Osteoblast (primary cell): ENCODE results near the gene MAN1C1. TPM values are rescaled to one million over a fixed set of nuclear protein-coding genes. Genes with fewer than 3 reads are reported as not detected.

Experiments used
- DNase-seq: peaks from one replicate; pipeline ENCODE4 v3.0.0; 2011; ENCODE audit warnings: low spot score, mixed read lengths; ENCODE audit not compliant: insufficient read length; ENCODE audit errors: missing footprints
- H2AFZ ChIP-seq: 2 replicates; pipeline ENCODE4 v1.6.0; 2011; ENCODE audit warnings: mild to moderate bottlenecking, low read length
- H3K27ac ChIP-seq: 2 replicates; pipeline ENCODE4 v1.5.1; 2011; ENCODE audit warnings: mild to moderate bottlenecking, low read depth, low read length, moderate library complexity
- H3K27me3 ChIP-seq: 2 replicates; pipeline ENCODE4 v1.6.0; 2012; ENCODE audit warnings: mild to moderate bottlenecking, control low read depth, inconsistent platforms, low read length, moderate library complexity; ENCODE audit not compliant: insufficient read depth
- H3K36me3 ChIP-seq: 2 replicates; pipeline ENCODE4 v1.5.1; 2011; ENCODE audit warnings: mild to moderate bottlenecking, low read length, control low read depth, moderate library complexity; ENCODE audit not compliant: insufficient read depth
- H3K4me1 ChIP-seq: 2 replicates; pipeline ENCODE4 v1.5.1; 2011; ENCODE audit warnings: mild to moderate bottlenecking, low read length, control low read depth, moderate library complexity; ENCODE audit not compliant: insufficient read depth
- H3K4me2 ChIP-seq: 2 replicates; pipeline ENCODE4 v1.6.0; 2011; ENCODE audit warnings: mild to moderate bottlenecking, low read length; ENCODE audit not compliant: insufficient read depth
- H3K4me3 ChIP-seq: fragments of 200-600 bp; sonication (generic); 3 replicates; pipeline ENCODE4 v1.5.1; 2012; ENCODE audit warnings: mild to moderate bottlenecking, low read length, inconsistent platforms; ENCODE audit not compliant: insufficient read depth
- H3K79me2 ChIP-seq: 2 replicates; pipeline ENCODE4 v1.6.0; 2012; ENCODE audit warnings: mild to moderate bottlenecking, low read length, control low read depth, inconsistent platforms; ENCODE audit not compliant: insufficient read depth
- H3K9me3 ChIP-seq: 2 replicates; pipeline ENCODE4 v1.5.1; 2011; ENCODE audit warnings: low read depth, low read length, control low read depth
- H4K20me1 ChIP-seq: 2 replicates; pipeline ENCODE4 v1.6.0; 2012; ENCODE audit warnings: mild to moderate bottlenecking, low read length, control low read depth; ENCODE audit not compliant: insufficient read depth
- total RNA-seq: library from RNA; depleted of rRNA; stranded (reverse); fragments of >200 nt; gene quantifications from 2 replicates; pipeline ENCODE4 v1.2.3, GENCODE V29; 2012
- TF ChIP-seq, protein P1 (sequence below): IDR thresholded peaks from 2 replicates; pipeline ENCODE4 v1.5.1; 2011; ENCODE audit warnings: mild to moderate bottlenecking, low read depth, low read length, moderate library complexity; ENCODE audit errors: extremely low read depth

Gene MAN1C1
- total RNA-seq, 1 donor: 16.3 TPM

DNA sequence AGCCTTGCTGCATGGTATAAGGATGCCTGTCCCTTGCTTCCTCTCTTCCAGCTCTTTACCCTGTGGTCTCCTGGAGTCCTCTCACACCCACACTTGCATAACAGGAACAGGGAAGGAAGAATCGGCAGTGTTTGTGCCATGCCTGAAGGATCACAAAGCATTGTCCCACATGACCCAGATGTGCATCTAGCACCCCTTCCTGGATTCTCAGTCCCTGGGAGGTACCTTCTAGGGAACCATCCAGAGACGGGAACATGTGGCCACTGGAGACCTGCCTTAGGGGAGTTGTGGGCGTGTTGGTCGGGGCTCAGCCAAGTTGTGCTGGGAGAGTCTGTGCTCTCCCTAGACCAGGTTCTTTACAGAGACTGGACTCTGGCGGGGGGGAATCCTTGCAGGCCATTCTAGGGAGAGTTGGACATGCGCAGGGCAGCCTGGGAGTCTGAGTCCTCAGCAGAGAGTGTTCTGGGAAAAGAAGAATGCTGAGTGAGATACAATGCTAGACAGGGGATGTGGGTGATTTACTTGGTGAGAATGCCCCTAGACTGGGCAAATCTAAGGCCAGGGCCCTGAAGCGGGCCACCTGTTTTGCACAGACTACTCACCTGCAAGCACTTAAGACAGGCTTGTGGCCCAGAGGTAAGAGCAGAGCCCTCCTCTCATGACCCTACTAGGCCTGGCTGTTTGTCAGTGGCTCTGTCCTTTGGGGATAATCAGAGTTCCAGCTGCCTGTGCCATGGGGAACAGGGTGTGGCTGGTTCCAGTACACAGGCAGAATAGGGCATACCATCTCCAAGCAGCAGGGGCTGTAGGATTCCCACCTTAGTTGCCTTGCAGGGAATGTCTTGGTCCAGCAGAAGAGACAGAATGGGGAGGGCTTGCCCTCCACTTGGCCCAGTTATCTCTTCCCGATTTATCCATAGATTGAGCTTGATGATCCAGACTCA lies 89.8 kb downstream of the MAN1C1 start:
- DNase-seq: no peak
- no peaks in the 10 kb centered on the region for H3K36me3 ChIP-seq
- H3K4me1 ChIP-seq: peaks cover 31% of the 10 kb centered on the region
- no peak overlapping the region for H3K4me2 ChIP-seq
- TF ChIP-seq, protein P1, sequence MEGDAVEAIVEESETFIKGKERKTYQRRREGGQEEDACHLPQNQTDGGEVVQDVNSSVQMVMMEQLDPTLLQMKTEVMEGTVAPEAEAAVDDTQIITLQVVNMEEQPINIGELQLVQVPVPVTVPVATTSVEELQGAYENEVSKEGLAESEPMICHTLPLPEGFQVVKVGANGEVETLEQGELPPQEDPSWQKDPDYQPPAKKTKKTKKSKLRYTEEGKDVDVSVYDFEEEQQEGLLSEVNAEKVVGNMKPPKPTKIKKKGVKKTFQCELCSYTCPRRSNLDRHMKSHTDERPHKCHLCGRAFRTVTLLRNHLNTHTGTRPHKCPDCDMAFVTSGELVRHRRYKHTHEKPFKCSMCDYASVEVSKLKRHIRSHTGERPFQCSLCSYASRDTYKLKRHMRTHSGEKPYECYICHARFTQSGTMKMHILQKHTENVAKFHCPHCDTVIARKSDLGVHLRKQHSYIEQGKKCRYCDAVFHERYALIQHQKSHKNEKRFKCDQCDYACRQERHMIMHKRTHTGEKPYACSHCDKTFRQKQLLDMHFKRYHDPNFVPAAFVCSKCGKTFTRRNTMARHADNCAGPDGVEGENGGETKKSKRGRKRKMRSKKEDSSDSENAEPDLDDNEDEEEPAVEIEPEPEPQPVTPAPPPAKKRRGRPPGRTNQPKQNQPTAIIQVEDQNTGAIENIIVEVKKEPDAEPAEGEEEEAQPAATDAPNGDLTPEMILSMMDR: no peak
- no peaks in the 10 kb centered on the region for H3K79me2 ChIP-seq
- no peaks in the 10 kb centered on the region for H3K27me3 ChIP-seq
- no peak overlapping the region for H3K27ac ChIP-seq
- H3K9me3 ChIP-seq: no peaks in the 10 kb centered on the region
- H3K4me3 ChIP-seq: no peak overlapping the region
- no peaks in the 10 kb centered on the region for H4K20me1 ChIP-seq
- no peak overlapping the region for H2AFZ ChIP-seq

GRCh38 chr1:25707280-25708016 lies 90.9 kb downstream of the MAN1C1 start:
- Histone ChIP-seq H2AFZ (no peak overlapping the region), H3K4me1 (peaks cover 36% of the 10 kb centered on the region), H3K9me3 (no peaks in the 10 kb centered on the region), H4K20me1 (no peaks in the 10 kb centered on the region), H3K27me3 (no peaks in the 10 kb centered on the region), H3K79me2 (no peaks in the 10 kb centered on the region), H3K27ac (no peak overlapping the region), H3K36me3 (no peaks in the 10 kb centered on the region), H3K4me2 (peak overlapping the region; percentile 34), H3K4me3 (no peak overlapping the region)
- no peak for DNase-seq
- TF ChIP-seq, protein P1: no peak

DNA sequence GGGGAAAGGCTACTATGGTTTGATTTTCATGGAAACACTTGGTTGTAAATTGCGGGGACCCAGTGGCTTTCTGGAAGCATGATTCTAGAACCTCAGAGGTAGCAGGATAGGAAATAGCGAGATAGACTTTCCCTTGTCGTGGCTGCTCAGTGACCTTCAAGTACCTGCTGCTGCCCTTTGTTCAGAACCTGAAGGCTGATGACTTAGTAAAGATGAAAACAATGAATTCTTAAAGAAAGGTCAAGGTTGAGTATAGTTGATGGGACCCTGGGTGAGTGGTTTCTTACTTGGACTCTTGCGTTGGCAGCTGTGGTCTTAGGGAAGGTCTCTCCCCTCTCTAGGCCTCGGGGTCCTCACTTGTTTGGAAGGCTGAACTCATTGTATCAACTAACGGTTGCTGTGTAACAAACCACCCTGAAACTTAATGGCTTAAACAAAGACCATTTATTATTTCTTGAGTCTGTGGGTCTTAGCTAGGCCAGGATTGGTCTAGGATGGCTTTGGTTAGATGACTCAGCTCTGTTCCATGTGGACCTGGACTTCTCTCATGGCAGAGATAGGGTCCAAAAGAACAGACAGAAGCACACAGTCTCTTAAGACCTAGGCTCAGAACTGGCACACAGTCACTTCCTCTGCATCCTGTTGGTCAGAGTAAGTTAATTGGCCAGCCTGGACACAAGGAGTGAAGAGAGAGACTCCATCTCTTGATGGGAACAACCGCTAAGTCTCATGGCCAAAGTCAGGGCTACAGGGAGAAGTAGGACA lies 94.2 kb downstream of the MAN1C1 start:
- Histone ChIP-seq H3K27me3 (no peaks in the 10 kb centered on the region), H3K27ac (peak overlapping the region; percentile 41), H3K36me3 (no peaks in the 10 kb centered on the region), H3K4me2 (no peak overlapping the region), H2AFZ (peak overlapping the region; percentile 8), H3K9me3 (no peaks in the 10 kb centered on the region), H4K20me1 (no peaks in the 10 kb centered on the region), H3K4me3 (no peak overlapping the region), H3K4me1 (peaks cover 34% of the 10 kb centered on the region), H3K79me2 (no peaks in the 10 kb centered on the region)
- TF ChIP-seq, protein P1: no peak
- no peak for DNase-seq
